HepG2 (cell line): ENCODE results near the gene STK38L. TPM values are rescaled to one million over a fixed set of nuclear protein-coding genes. Genes with fewer than 3 reads are reported as not detected.

Source experiments
- FLYWCH1 ChIP-seq: sonication (generic); formaldehyde crosslinking; IDR thresholded peaks from 2 replicates; pipeline ENCODE4 v1.8.1; 2023; ENCODE audit warnings: mild to moderate bottlenecking, missing genetic modification reagents
- GRHL1 ChIP-seq: sonication (generic); formaldehyde crosslinking; conservative IDR thresholded peaks from 2 replicates; pipeline ENCODE4 v1.8.0; 2022; ENCODE audit warnings: missing genetic modification reagents
- IKZF1 ChIP-seq: fragments of 450-650 bp; IDR thresholded peaks from 2 replicates; pipeline ENCODE4 v1.7.1; 2016
- JARID2 ChIP-seq: sonication (generic); formaldehyde crosslinking; IDR thresholded peaks from 2 replicates; pipeline ENCODE4 v1.8.1; 2023; ENCODE audit warnings: missing genetic modification reagents, inconsistent platforms; ENCODE audit not compliant: insufficient replicate concordance
- MNT ChIP-seq: fragments of 450-650 bp; IDR thresholded peaks from 2 replicates; pipeline ENCODE4 v1.6.1; 2016
- POLR2AphosphoS5 ChIP-seq: IDR thresholded peaks from 2 replicates; pipeline ENCODE4 v1.6.1; 2012; ENCODE audit warnings: low read depth, low read length
- PTBP1 ChIP-seq: fragments of 200-400 bp; formaldehyde crosslinking; IDR thresholded peaks from 2 replicates; pipeline ENCODE4 v1.6.1; 2018; ENCODE audit warnings: low read length, low read depth; ENCODE audit not compliant: poor library complexity, severe bottlenecking
- RARA ChIP-seq: IDR thresholded peaks from 2 replicates; pipeline ENCODE4 v1.6.1; 2016; ENCODE audit warnings: missing genetic modification reagents, missing compliant biosample characterization
- RBM39 ChIP-seq: fragments of 200-400 bp; formaldehyde crosslinking; IDR thresholded peaks from one replicate; pipeline ENCODE4 v1.6.1; 2018; ENCODE audit warnings: antibody characterized with exemption, mild to moderate bottlenecking, low read depth, low read length; ENCODE audit not compliant: poor library complexity, severe bottlenecking
- REL ChIP-seq: sonication (generic); formaldehyde crosslinking; conservative IDR thresholded peaks from 2 replicates; pipeline ENCODE4 v1.8.0; 2022; ENCODE audit warnings: mild to moderate bottlenecking, missing genetic modification reagents, moderate library complexity
- RFXANK ChIP-seq: IDR thresholded peaks from 2 replicates; pipeline ENCODE4 v1.6.1; 2016
- SATB2 ChIP-seq: sonication (generic); formaldehyde crosslinking; IDR thresholded peaks from 2 replicates; pipeline ENCODE4 v1.5.0; 2020; ENCODE audit warnings: missing genetic modification reagents
- UBTF ChIP-seq: sonication (generic); formaldehyde crosslinking; IDR thresholded peaks from 2 replicates; pipeline ENCODE4 v1.4.0; 2020; ENCODE audit warnings: mild to moderate bottlenecking, missing genetic modification reagents
- ZNF407 ChIP-seq: sonication (generic); formaldehyde crosslinking; IDR thresholded peaks from one replicate; pipeline ENCODE4 v1.5.1; 2020; ENCODE audit warnings: mild to moderate bottlenecking, missing genetic modification reagents; ENCODE audit errors: not compliant biosample characterization
- ZSCAN22 ChIP-seq: sonication (generic); formaldehyde crosslinking; IDR thresholded peaks from 2 replicates; pipeline ENCODE4 v1.4.0; 2020; ENCODE audit warnings: mild to moderate bottlenecking, missing genetic modification reagents
- polyA plus RNA-seq, 8 experiments: library from polyadenylated mRNA; depleted of rRNA in 3 of 8; stranded (reverse) in 7 of 8; unstranded in 1 of 8; fragments of >200 nt; fragmentation: Illumina TruSeq in 4 of 8; extraction: Trizol in 4 of 8; gene quantifications; 2 replicates each; pipeline versions ENCODE4 v1.2.1 to v1.2.3, GENCODE V29; 2011 to 2016; ENCODE audit warnings: low read depth in 4 of 8, missing spikeins in 1 of 8, mixed read lengths in 1 of 8; ENCODE audit not compliant: insufficient read depth in 1 of 8
- total RNA-seq, 5 experiments: library from RNA; depleted of rRNA; stranded (reverse); fragments of >200 nt; fragmentation: Illumina TruSeq; extraction: Trizol; gene quantifications; 2 replicates each; pipeline ENCODE4 v1.2.3, GENCODE V29; 2016; ENCODE audit warnings: low read depth in 1 of 5

Gene STK38L
- total and polyA plus RNA-seq, 2 of the 13 experiments (the other 11 are each of a cell fraction or from before 2014, with no cell fraction given), result 6.1 to 26.4 TPM

- TF ChIP-seq SATB2 (CRISPR knock-in tag) (peak; percentile 69; the same call in 1 of the 2 replicates), IKZF1 (no peak), ZNF407 (CRISPR knock-in tag) (no peak), RBM39 (no peak), GRHL1 (CRISPR knock-in tag) (no peak), ZSCAN22 (CRISPR knock-in tag) (no peak), FLYWCH1 (CRISPR knock-in tag) (no peak), MNT (no peak), RFXANK (CRISPR knock-in tag) (no peak), REL (CRISPR knock-in tag) (peak; percentile 44; the same call in 1 of the 2 replicates), POLR2AphosphoS5 (peak; percentile 78), UBTF (CRISPR knock-in tag) (peak; percentile 94), PTBP1 (no peak), RARA (CRISPR knock-in tag) (no peak), JARID2 (CRISPR knock-in tag) (peak; percentile 29)
Observed at GRCh38 chr12:27243804-27244688, at the start of gene STK38L (continued).
